Right hindlimb (tissue), 1 donor: ENCODE measurements around the gene FKTN.

Experiments
- DNase-seq: peaks from one replicate; pipeline ENCODE4 v3.0.0-alpha.2; 2018

The FKTN gene

DNA sequence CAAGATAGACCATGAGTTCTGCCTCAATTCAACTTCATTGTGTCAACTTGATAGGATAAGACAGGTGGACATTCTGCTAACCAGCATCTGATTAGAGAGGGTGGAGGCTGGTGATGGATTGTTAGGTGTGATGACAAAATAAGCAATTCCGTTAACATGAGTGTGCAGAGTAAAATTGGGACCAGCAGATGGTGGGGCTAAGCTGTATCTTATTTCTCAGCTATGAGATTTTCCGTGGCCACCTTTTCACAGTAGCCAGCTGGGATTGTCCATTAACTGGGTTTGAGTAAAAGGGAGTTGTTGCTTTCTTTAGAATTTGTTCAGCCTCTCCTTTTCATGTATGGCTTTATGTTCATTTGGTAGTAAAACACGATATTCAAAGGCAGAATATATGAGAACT is 75.5 kb downstream of the FKTN start:
- DNase-seq: peak; percentile 34

DNA sequence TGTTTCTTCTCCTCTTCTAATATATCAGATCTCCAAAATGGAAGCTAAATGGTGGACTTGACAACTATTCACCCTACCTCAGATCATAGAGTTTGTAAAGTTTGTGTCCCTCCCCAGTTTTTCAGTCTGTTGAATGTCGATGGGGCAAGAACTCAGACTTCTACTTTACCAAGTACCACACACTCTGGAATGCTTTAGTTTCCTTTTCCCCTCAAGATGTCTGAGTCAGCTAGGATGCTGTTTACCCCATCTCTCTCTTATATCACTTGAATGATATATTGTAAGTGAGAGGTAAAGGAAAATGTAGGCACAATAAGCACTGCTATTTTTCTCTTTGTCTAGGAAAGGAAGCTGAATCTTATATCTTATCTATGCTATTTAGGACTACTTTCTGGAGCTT is 78.4 kb downstream of the FKTN start:
- no peak for DNase-seq

- no peak for DNase-seq
Measured at GRCh38 chr9:105637787-105638395, 80.0 kb downstream of the FKTN start.

- no peak for DNase-seq
Measured at GRCh38 chr9:105639936-105640335, 82.0 kb downstream of the FKTN start.

DNA sequence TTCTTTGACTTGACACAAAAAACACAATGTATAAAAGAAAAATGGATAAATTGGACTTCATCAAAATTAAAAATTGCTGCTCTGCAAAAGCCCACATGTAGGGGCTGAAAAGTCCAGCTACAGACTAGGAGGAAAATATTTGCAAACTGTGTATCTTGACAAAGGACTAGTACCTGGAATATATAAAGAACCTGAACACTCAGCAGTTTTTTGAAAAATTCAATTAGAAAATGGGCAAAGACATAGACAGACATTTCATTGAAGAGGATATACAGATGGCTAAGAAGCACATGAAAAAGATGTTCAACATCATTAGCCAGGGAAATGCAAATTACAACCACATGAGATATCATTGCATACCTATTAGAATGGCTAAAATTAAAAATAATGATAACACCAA is 85.9 kb downstream of the FKTN start:
- no peak for DNase-seq

DNA sequence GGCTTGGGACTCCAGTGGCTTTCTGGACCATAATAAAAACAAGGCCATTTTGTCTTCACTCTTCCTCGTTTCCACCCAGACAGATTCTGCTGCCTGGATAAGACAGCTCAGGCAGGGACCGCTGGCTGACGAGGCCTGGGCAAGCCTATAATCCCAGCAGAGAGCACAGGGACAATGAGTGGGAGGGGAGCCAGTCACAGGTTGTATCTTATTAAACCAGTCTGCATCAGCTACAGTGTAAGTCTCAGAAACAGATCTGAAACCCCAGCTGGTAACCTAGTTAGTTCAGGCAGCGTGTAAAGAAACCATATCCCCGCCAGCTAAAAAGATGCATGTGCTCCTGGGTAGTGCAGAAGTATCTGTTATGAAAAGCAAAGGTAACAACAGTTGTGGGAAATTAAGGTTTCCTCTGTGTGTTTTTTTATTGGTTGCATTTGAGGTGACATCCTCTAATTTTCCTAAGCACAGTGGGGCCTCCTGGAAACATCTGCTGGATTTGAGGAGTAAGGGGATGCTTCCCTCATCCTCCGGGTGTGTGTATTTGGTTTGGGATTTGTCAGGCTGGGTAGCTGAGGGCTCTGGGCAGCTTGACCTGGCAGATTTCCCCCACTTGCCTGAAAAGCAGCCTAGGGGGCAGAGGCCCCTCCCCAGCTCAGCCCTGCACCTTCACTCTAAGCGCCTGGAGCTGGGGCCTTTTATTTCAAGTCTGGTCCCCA is 89.1 kb downstream of the FKTN start:
- no peak for DNase-seq

DNA sequence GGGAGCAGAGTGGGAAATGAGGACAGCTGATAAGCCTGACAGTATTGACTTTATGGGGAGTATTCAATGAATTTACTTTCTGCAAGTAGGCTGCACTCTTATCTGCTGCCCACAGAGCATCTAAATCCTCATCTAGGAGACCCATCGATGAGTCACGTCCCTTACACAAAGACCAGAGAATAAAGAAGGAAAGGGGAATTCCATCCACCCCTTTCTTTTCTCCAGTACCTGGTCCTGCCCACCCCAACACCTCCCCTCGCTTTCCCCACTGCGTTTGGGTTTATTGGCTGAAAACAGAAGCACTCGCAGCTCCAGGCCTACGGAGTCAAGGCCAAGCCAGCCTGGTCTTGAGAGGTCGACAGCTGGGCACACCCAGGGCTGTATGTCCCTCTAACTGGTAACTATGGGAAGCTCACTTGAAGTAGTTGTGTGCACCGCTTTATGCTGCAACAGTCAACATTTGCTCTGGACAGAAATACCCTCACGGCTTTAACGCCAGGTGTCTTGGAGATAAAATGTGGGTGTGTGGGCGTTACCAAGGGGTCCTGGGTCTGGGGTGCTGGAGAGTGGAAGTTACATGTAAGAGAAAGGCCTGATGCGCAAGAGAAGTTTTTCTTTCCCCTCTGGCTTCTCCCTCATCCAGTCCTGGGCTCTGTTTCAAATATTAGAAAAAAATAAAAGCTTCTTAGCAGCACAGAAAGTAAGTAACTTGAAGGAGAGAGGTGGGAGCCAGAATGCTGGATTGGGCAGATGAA is 89.8 kb downstream of the FKTN start:
- no peak for DNase-seq

DNA sequence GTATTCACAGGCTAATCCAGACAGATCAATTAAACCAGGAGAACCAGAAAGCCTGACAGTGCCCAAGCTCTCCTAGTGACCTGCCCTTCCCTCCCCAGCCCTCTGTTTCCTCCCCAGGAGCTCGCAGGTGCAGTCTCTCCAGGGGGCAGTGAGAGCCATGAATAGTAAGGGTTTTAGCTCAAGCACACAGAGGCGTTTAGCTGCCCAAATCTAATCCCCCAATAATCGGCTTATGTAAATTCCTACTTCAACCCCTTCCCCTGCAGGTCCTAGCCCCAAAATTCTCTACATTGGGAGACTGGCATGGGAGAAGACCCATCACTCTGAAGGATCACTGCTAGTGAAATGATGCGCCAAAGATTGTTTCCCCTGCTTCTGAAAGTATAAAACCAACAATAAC is 93.9 kb downstream of the FKTN start:
- no peak for DNase-seq

DNA sequence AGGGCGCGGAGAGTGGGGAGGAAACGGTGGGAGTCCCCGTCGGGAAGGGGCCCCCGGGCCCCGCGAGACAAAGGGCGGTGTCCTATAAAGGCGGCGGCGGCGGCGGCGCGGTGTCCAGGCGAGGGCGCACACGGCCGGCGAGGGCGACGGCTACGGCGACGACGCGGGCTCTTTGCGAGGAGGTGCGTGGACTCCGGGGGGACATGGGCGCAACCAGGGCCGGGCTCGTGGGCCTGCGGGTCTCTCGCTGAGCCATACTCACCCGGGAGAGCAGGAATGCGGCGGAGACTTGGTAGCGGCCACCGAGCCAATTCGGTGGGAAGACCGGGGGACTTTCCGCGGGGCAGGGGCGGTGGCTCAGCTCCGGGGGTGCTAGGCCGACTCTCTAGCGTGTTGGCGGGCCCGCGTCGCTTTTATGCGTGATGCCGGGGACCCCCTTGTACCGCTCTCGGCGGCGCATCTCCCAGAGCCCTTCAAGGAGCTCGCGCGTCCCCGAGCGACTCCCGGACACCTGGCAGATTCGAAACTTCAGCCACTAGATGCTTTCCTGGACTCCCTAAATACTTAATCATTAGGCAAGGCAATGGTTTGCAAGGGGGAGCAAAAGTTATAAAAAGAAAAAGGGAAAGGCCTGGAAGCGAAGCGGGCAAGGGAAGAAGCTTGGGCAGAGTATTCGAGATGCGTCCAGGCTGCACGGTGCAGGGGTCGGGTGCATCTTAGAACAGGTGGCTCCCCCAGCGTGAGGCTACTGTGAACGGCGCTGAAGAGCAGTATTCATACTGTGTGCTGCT is 98.4 kb downstream of the FKTN start:
- peak; percentile 30 for DNase-seq

DNA sequence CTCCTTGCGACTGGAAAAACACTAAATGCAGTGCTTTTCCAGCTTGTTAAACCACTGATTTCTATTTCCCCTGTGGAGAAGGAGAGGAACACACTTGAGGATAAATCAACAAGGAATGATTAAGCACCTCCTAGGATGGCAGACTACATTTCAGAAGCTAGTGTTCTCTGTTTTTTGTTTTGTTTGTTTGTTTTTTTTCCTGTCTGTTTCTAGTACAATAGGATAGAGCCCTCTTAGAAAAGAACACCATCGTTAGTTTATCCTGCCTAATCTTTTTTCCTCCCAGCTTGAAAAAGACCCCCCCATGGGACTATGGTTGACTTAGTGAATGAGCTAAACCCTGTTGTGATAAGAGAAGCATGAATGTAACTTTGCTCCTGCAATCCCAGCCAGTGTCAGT is 100.4 kb downstream of the FKTN start:
- DNase-seq: no peak

DNA sequence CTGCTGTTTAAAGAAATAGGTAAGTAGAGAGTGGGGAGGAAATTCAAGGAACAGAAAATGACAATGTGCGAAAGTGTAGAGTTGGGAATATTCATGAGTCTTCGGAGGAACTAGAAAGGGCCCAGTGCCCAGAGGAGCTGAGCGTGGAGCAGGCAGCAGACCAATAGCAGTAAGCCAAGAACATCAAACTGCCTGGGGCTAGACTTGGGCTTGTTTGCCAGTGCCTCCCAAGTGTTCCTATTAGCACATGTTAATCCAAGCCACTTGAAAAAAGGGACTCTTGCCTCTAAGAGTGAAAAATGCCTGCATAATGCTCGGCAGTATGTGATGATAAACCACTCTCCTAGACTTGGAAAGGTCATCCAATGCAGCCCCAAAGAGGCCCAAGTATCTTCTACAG is 103.1 kb downstream of the FKTN start:
- no peak for DNase-seq

GRCh38 chr9:105662184-105663104 is 104.5 kb downstream of the FKTN start, which contains the start of gene TAL2:
Gene TAL2, plus strand, starts transcription at chr9:105662457. Its CDS starts 40 bp downstream, at chr9:105662497.
- DNase-seq: no peak

DNA sequence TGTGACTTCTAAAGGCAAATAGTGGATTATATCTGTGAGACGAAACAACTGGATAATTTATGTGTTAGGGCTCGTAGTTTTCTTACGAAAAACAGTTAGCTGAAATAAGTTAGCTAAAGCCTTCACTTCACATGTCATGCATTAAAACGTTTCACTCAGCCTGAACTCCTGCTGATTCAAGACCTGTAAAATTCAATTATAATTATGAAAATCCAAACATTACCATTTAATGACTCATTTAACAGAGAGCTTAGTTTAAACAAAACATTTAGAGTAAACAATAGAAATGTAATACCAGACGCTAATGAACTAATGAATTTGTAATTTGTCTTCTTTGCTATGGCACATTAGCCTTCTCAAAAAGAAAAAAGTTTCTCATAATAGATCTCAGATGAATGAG is 106.0 kb downstream of the FKTN start:
- no peak for DNase-seq

- no peak for DNase-seq
Measured at GRCh38 chr9:105667867-105668266, 109.9 kb downstream of the FKTN start.

DNA sequence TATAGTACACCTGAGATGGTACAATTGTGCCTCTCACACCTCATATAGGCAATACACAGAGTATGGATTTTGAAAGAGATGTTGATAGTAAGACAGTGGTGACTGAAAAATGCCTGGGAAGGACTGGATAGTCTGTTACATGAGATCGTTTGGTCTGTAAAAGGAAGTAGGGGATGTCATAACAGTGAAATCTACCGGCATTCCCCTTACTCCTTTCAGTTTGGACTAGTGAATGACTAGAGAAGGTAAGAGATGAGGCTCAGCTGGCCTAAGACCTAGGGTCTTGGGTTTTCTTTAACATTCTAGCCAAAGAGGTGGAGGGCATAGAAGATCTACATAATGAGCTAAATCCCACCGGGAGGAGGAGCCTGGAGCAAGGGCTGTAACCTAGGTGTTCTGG is 112.4 kb downstream of the FKTN start:
- DNase-seq: no peak

- no peak for DNase-seq
Measured at GRCh38 chr9:105670775-105671174, 112.8 kb downstream of the FKTN start.

DNA sequence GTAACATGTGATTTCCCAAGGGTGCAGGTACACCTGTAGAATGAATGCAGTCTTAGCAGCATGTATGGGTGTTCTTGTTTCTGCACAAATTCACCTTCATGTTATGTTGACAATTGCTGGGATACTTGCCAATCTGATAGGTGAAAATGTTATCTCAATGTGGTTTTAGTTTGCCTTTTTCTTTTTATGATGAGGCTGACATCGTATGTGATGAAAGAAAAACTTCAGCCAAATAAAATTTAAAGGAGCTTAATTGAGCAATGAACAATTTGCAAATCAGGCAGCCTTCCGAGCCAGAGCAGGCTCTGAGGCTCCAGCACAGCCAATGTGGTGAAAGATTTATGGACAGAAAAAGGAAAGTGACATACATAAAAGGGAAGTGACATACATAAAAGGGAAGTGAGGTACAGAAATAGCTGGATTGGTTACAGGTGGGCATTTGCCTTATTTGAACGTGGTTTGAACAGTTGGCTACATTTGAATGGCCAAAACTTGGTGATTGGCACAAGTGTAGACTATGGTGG is 114.8 kb downstream of the FKTN start:
- no peak for DNase-seq

- DNase-seq: no peak
Measured at GRCh38 chr9:105673850-105674387, 116.0 kb downstream of the FKTN start.

DNA sequence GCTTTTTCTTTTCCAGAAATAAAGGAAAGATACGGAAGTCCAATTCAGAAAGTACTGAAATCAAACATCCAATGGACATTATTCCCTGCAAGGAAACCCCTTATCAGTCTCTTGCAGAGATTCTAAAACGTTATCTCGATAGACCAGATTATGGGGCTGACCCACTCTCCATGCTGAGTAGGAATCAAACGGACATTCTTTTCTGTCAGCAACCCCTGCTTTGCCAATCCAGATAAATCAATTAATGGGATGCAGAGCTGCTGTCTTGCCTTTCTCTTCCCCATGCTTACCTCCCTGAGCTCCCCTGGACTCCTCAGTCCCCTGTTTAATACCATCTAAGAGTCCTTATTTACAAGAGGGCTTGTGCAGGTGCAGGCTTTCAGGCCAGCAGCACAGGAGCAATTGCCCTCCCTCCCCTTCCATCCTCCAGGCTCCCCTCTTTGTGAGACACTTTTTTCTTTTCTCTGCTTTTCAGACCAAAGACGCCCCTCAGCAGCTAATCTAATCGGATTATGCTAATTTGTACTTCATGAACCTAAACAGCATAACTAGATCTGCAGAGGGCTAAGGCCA is 118.5 kb downstream of the FKTN start:
- no peak for DNase-seq

GRCh38 chr9:105678163-105678562 is 120.2 kb downstream of the FKTN start:
- DNase-seq: no peak

DNA sequence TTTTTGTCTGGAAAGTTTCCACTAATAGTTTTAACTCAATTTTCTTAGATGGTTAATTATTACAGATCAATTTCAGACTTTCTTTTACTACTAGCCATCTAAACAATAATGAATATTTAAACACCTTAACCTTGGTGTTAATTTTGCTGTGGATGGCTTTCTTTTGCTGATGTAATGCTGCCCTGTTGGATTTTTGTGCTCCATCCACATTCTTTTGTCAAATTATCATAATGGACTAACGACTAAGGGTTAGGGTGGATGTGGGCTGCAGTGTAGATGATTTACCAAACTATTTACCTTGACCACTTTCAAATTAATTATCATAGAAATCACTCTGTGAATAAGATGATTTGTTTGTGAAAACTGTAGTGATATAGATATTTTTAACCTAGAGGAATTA is 120.8 kb downstream of the FKTN start:
- DNase-seq: no peak
